Lower lobe of right lung (tissue), 2 donors: ENCODE results near the gene GTF2H1. TPM values are rescaled to one million over a fixed set of nuclear protein-coding genes. Genes with fewer than 3 reads are reported as not detected.

ENCODE experiments used
- ATAC-seq, 2 donors: fragments of 200-7000 bp; cut with Tn5 transposase; one replicate each; pipeline ENCODE4 v1.9.1; 2020 to 2022; ENCODE audit warnings: mild to moderate bottlenecking in 2 of 2, moderate library complexity in 2 of 2
- DNase-seq: peaks from one replicate; pipeline ENCODE4 v3.0.0-alpha.2; 2020
- H3K27ac ChIP-seq: fragments of 200-600 bp; one replicate; pipeline ENCODE4 v1.8.0; 2022
- H3K27me3 ChIP-seq: fragments of 200-600 bp; one replicate; pipeline ENCODE4 v1.8.0; 2022; ENCODE audit warnings: low read depth
- H3K36me3 ChIP-seq: fragments of 200-600 bp; one replicate; pipeline ENCODE4 v1.8.0; 2022; ENCODE audit warnings: mild to moderate bottlenecking
- H3K4me1 ChIP-seq: fragments of 200-600 bp; one replicate; pipeline ENCODE4 v1.8.0; 2022
- H3K4me3 ChIP-seq: fragments of 200-600 bp; one replicate; pipeline ENCODE4 v1.8.0; 2022; ENCODE audit warnings: mild to moderate bottlenecking
- H3K9me3 ChIP-seq: fragments of 200-600 bp; one replicate; pipeline ENCODE4 v1.8.0; 2022
- CTCF ChIP-seq: fragments of 200-600 bp; IDR thresholded peaks from one replicate; pipeline ENCODE4 v1.8.0; 2022; ENCODE audit warnings: antibody characterized with exemption, mild to moderate bottlenecking
- intact Hi-C: fragments of 100-400 bp; cut with DNase I; formaldehyde crosslinking; loops from one replicate; pipeline ENCODE4 v1.11.0; 2022
- total RNA-seq: library from RNA; stranded (reverse); fragmentation: NEBNext Ultra II Directional; extraction: Animal tissue kit (Norgen Biotek cat#: 25700); gene quantifications from one replicate; pipeline ENCODE4 v1.2.1, GENCODE V29; 2021
- donor health status: DM: no; HTN: yes; CAD: no; lungs with severe emphysema.

GTF2H1 gene
- total RNA-seq, 1 donor from 2014 or later: 38.3 TPM

- TF ChIP-seq CTCF: no peak
- Histone ChIP-seq H3K36me3 (peaks cover 42% of the 10 kb centered on the region), H3K27me3 (no peaks in the 10 kb centered on the region), H3K4me1 (peaks cover 32% of the 10 kb centered on the region), H3K27ac (peak overlapping the region; percentile 59), H3K9me3 (no peaks in the 10 kb centered on the region), H3K4me3 (no peak overlapping the region)
- intact Hi-C loops: no loop called here
- ATAC-seq (peak; percentile 66 to 83), DNase-seq (no peak)
Measured at GRCh38 chr11:18312663-18313420, 9.5 kb upstream of the GTF2H1 start.

GRCh38 chr11:18313965-18314763, 8.2 kb upstream of the GTF2H1 start:
- Histone ChIP-seq H3K4me1 (peaks cover 32% of the 10 kb centered on the region), H3K27me3 (no peaks in the 10 kb centered on the region), H3K9me3 (no peaks in the 10 kb centered on the region), H3K36me3 (peaks cover 29% of the 10 kb centered on the region), H3K4me3 (no peak overlapping the region), H3K27ac (peak overlapping the region; percentile 59)
- TF ChIP-seq CTCF: no peak
- DNase-seq: no peak
- intact Hi-C loops: no loop called here
- ATAC-seq: peak in 1 of 2 donors; percentile 41

- Histone ChIP-seq H3K36me3 (peaks cover 21% of the 10 kb centered on the region), H3K27me3 (no peaks in the 10 kb centered on the region), H3K27ac (peak overlapping the region; percentile 59), H3K4me3 (no peak overlapping the region), H3K9me3 (no peaks in the 10 kb centered on the region), H3K4me1 (peaks cover 35% of the 10 kb centered on the region)
- ATAC-seq (no peak), DNase-seq (no peak)
- intact Hi-C loops: no loop called here
- TF ChIP-seq CTCF: no peak
Measured at GRCh38 chr11:18314784-18315523, 7.4 kb upstream of the GTF2H1 start.

GRCh38 chr11:18315893-18316292, 6.5 kb upstream of the GTF2H1 start:
- Histone ChIP-seq H3K9me3 (no peaks in the 10 kb centered on the region), H3K4me1 (peaks cover 45% of the 10 kb centered on the region), H3K4me3 (no peak overlapping the region), H3K27ac (no peak overlapping the region), H3K27me3 (no peaks in the 10 kb centered on the region), H3K36me3 (peaks cover 11% of the 10 kb centered on the region)
- no peak for TF ChIP-seq CTCF
- DNase-seq: no peak
- no peak for ATAC-seq
- intact Hi-C loops: no loop called here

GRCh38 chr11:18317551-18317950, 4.8 kb upstream of the GTF2H1 start:
- H3K4me1 ChIP-seq: peaks cover 39% of the 10 kb centered on the region
- no peaks in the 10 kb centered on the region for H3K9me3 ChIP-seq
- no peak for DNase-seq
- H3K4me3 ChIP-seq: no peak overlapping the region
- no peak for TF ChIP-seq CTCF
- no peak overlapping the region for H3K27ac ChIP-seq
- intact Hi-C loops: no loop called here
- H3K36me3 ChIP-seq: no peaks in the 10 kb centered on the region
- ATAC-seq: no peak
- H3K27me3 ChIP-seq: no peaks in the 10 kb centered on the region
